Measurements from ENCODE around the gene ELK3. TPM values are rescaled to one million over a fixed set of nuclear protein-coding genes. Genes with fewer than 3 reads are reported as not detected.

The ELK3 gene
- total RNA-seq, 1 donor from 2014 or later = 4.8 TPM

GRCh38 chr12:96194576-96194889, 358 bp downstream of the ELK3 start:
- Histone ChIP-seq H3F3A (ENCODE audit: low read depth) (peaks cover 25% of the 10 kb centered on the region), H3K9ac (no peak overlapping the region), H3K79me2 (ENCODE audit: low read depth) (no peaks in the 10 kb centered on the region), H3K27ac (no peak overlapping the region), H3K27me3 (peaks cover 50% of the 10 kb centered on the region), H3K9me3 (ENCODE audit: low read depth) (no peaks in the 10 kb centered on the region), H3K4me3 (peak overlapping the region; percentile 71), H3K36me3 (no peaks in the 10 kb centered on the region), H3K4me1 (peaks cover 14% of the 10 kb centered on the region), H4K20me1 (ENCODE audit: low read depth) (no peaks in the 10 kb centered on the region), H3K4me2 (peak overlapping the region; percentile 96), H2AFZ (replicated peaks) (peak overlapping the region; percentile 89)
- peak overlapping the region; percentile 99 for H3K4me3 Mint-ChIP-seq
- peaks cover 4% of the 10 kb centered on the region for H3K9me3 Mint-ChIP-seq
- no peaks in the 10 kb centered on the region for H3K27me3 Mint-ChIP-seq (ENCODE audit: insufficient read depth, low read depth)
- TF ChIP-seq EZH2phosphoT487 (IDR thresholded peaks at IDR 0.05) = no peak
- no peak for TF ChIP-seq CTCF (IDR thresholded peaks at IDR 0.05)
- TF ChIP-seq EZH2 (IDR thresholded peaks at IDR 0.05) = no peak
- peak overlapping the region; percentile 95 for H3K27ac Mint-ChIP-seq
- DNase-seq (ENCODE audit: low spot score) = no peak
- H3K36me3 Mint-ChIP-seq = no peaks in the 10 kb centered on the region
- H3K4me1 Mint-ChIP-seq = peaks cover 29% of the 10 kb centered on the region

GRCh38 chr12:96194971-96195844, 1.0 kb downstream of the ELK3 start:
- peaks cover 29% of the 10 kb centered on the region for H3K4me1 Mint-ChIP-seq

GRCh38 chr12:96195845-96196451, 1.8 kb downstream of the ELK3 start:
- H3K36me3 Mint-ChIP-seq = no peaks in the 10 kb centered on the region
- Histone ChIP-seq H3K27ac (no peak overlapping the region), H3K27me3 (peaks cover 50% of the 10 kb centered on the region), H3F3A (ENCODE audit: low read depth) (peaks cover 25% of the 10 kb centered on the region), H3K4me2 (peak overlapping the region; percentile 96), H2AFZ (replicated peaks) (peak overlapping the region; percentile 0), H3K9me3 (ENCODE audit: low read depth) (no peaks in the 10 kb centered on the region), H3K79me2 (ENCODE audit: low read depth) (no peaks in the 10 kb centered on the region), H3K4me1 (peaks cover 14% of the 10 kb centered on the region), H3K9ac (no peak overlapping the region), H3K4me3 (peak overlapping the region; percentile 71), H4K20me1 (ENCODE audit: low read depth) (no peaks in the 10 kb centered on the region), H3K36me3 (no peaks in the 10 kb centered on the region)
- H3K27me3 Mint-ChIP-seq (ENCODE audit: insufficient read depth, low read depth) = no peaks in the 10 kb centered on the region
- peak overlapping the region; percentile 48 for H3K27ac Mint-ChIP-seq
- peak; percentile 75 for DNase-seq (ENCODE audit: low spot score)
- H3K4me1 Mint-ChIP-seq = peaks cover 26% of the 10 kb centered on the region
- H3K4me3 Mint-ChIP-seq = peak overlapping the region; percentile 92
- H3K9me3 Mint-ChIP-seq = no peaks in the 10 kb centered on the region
- TF ChIP-seq CTCF (IDR thresholded peaks at IDR 0.05) = no peak

More at GRCh38 chr12:96194971-96195844, 1.0 kb downstream of the ELK3 start:
- peak overlapping the region; percentile 71 for H3K4me3 ChIP-seq
- H3K27me3 ChIP-seq = peaks cover 50% of the 10 kb centered on the region
- no peak overlapping the region for H3K27ac ChIP-seq
- peak overlapping the region; percentile 69 for H2AFZ ChIP-seq (replicated peaks)
- peaks cover 14% of the 10 kb centered on the region for H3K4me1 ChIP-seq
- H3K9me3 ChIP-seq (ENCODE audit: low read depth) = no peaks in the 10 kb centered on the region
- no peak overlapping the region for H3K27ac Mint-ChIP-seq
- no peaks in the 10 kb centered on the region for H3K79me2 ChIP-seq (ENCODE audit: low read depth)
- no peaks in the 10 kb centered on the region for H4K20me1 ChIP-seq (ENCODE audit: low read depth)
- TF ChIP-seq EZH2 (IDR thresholded peaks at IDR 0.05) (peak; percentile 65), EZH2phosphoT487 (IDR thresholded peaks at IDR 0.05) (peak; percentile 57), CTCF (IDR thresholded peaks at IDR 0.05) (no peak)
- no peaks in the 10 kb centered on the region for H3K36me3 ChIP-seq
- peak overlapping the region; percentile 96 for H3K4me2 ChIP-seq
- H3K36me3 Mint-ChIP-seq = no peaks in the 10 kb centered on the region
- H3K9ac ChIP-seq = no peak overlapping the region
- peaks cover 25% of the 10 kb centered on the region for H3F3A ChIP-seq (ENCODE audit: low read depth)
- peak overlapping the region; percentile 92 for H3K4me3 Mint-ChIP-seq
- no peaks in the 10 kb centered on the region for H3K27me3 Mint-ChIP-seq (ENCODE audit: insufficient read depth, low read depth)
- peak; percentile 56 for DNase-seq (ENCODE audit: low spot score)
- H3K9me3 Mint-ChIP-seq = no peaks in the 10 kb centered on the region
